Thoracic aorta (tissue), 2 donors: ENCODE results near the gene AMOTL1. TPM values are rescaled to one million over a fixed set of nuclear protein-coding genes. Genes with fewer than 3 reads are reported as not detected.

Source experiments
- ATAC-seq: fragments of 150-250 bp; one replicate; pipeline ENCODE4 v1.8.0; 2017; ENCODE audit warnings: low read depth; ENCODE audit not compliant: insufficient number of reproducible peaks, low FRiP score
- DNase-seq: peaks from one replicate; pipeline ENCODE4 v3.0.0-alpha.2; 2020; ENCODE audit warnings: low spot score
- H3K27ac ChIP-seq, 2 donors: fragments of 200-600 bp; sonication (generic); 1 replicate in 1 of 2; 2 replicates in 1 of 2; pipeline ENCODE4 v1.5.1; 2016; ENCODE audit warnings: mild to moderate bottlenecking in 2 of 2, moderate library complexity in 2 of 2
- H3K27me3 ChIP-seq: fragments of 200-600 bp; sonication (generic); replicated peaks from 2 replicates; pipeline ENCODE4 v1.6.0; 2016; ENCODE audit warnings: mild to moderate bottlenecking; ENCODE audit not compliant: insufficient read depth
- H3K36me3 ChIP-seq: fragments of 200-600 bp; sonication (generic); one replicate; pipeline ENCODE4 v1.5.1; 2016
- H3K4me1 ChIP-seq, 2 donors: fragments of 200-600 bp; sonication (generic); 1 replicate in 1 of 2; 2 replicates in 1 of 2; pipeline versions ENCODE4 v1.5.1 to v1.6.0; 2016; ENCODE audit warnings: low read depth in 2 of 2, mild to moderate bottlenecking in 1 of 2; ENCODE audit not compliant: control insufficient read depth in 1 of 2
- H3K4me3 ChIP-seq: fragments of 200-600 bp; sonication (generic); 2 replicates; pipeline ENCODE4 v1.5.1; 2016; ENCODE audit warnings: mild to moderate bottlenecking
- H3K9me3 ChIP-seq: fragments of 200-600 bp; sonication (generic); 2 replicates; pipeline ENCODE4 v1.5.1; 2016
- CTCF ChIP-seq: fragments of 200-600 bp; sonication (generic); IDR thresholded peaks from one replicate; pipeline ENCODE4 v1.5.1; 2019; ENCODE audit warnings: antibody characterized with exemption
- total RNA-seq, 2 donors: library from RNA; depleted of rRNA; stranded (reverse); fragments of >200 nt; gene quantifications; one replicate each; pipeline versions ENCODE4 v1.1.0 to v1.2.3, GENCODE V29; 2016

Gene AMOTL1
- total RNA-seq, 2 donors from 2014 or later = 64.2 to 89.5 TPM

DNA sequence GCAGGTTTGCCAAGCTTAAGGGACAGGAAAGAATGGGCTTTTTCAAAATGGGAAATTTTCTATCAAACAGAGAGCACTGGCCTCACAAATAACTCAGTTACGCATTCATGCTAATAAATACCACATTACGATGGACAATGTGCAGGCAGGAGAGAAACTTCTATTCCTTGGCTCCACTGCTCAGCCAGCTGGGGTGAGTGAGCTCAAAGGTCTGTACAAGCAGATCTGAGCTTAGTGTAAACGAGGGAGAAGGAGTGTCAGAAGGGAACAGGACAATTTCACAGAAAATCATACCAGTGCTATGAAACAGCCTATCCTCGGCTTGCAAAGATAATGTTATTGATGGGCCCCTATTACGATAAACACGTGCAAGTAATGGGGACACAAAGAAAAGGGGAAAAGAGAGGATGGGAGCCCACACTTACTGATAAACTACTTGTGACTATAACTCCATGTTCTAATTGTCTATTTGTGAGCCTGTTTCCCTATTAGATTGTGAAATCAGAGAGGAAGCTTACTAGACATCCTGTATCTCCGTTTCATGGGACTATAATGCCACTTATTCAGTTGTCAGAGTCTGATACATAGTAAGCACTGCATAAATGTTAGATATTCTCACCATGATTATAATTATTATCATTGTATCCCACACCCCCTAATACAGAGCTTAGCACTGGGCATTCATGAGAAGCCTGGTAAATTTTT, 46.3 kb downstream of the AMOTL1 start:
- TF ChIP-seq CTCF = no peak
- ATAC-seq = no peak
- Histone ChIP-seq H3K4me1 (peaks cover 3 to 30% of the 10 kb centered on the region in 2 donors), H3K36me3 (no peaks in the 10 kb centered on the region), H3K4me3 (no peak overlapping the region), H3K9me3 (no peaks in the 10 kb centered on the region), H3K27me3 (no peaks in the 10 kb centered on the region), H3K27ac (no peak overlapping the region)
- no peak for DNase-seq

GRCh38 chr11:94815705-94816344, 47.7 kb downstream of the AMOTL1 start:
- Histone ChIP-seq H3K27me3 (no peaks in the 10 kb centered on the region), H3K4me3 (no peak overlapping the region), H3K9me3 (no peaks in the 10 kb centered on the region), H3K36me3 (peaks cover 4% of the 10 kb centered on the region), H3K27ac (no peak overlapping the region), H3K4me1 (peaks cover 0 to 16% of the 10 kb centered on the region in 2 donors)
- no peak for TF ChIP-seq CTCF
- no peak for DNase-seq
- ATAC-seq = no peak

DNA sequence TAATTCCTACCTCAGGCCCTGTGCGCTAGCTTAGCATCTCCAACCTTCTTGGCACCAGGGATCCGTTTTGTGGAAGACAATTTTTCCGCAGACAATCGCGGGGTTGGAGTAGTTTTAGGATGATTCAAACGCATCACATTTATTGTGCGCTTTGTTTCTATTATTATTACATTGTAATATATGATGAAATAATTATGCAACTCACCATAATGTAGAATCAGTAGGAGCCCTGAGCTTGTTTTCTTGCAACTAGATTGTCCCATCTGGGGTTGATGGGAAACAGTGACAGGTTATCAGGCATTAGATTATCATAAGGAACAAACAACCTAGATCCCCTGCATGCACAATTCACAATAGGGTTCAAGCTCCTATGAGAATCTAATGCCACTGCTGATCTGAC, 52.3 kb downstream of the AMOTL1 start:
- ATAC-seq (no peak), DNase-seq (no peak)
- no peak overlapping the region for H3K4me3 ChIP-seq
- no peaks in the 10 kb centered on the region for H3K27me3 ChIP-seq
- H3K27ac ChIP-seq = no peak overlapping the region
- H3K4me1 ChIP-seq = peaks cover 0 to 20% of the 10 kb centered on the region in 2 donors
- H3K36me3 ChIP-seq = peaks cover 17% of the 10 kb centered on the region
- no peaks in the 10 kb centered on the region for H3K9me3 ChIP-seq
- TF ChIP-seq CTCF = no peak

- H3K36me3 ChIP-seq = peaks cover 18% of the 10 kb centered on the region
- no peak overlapping the region for H3K4me3 ChIP-seq
- ATAC-seq (no peak), DNase-seq (no peak)
- H3K27me3 ChIP-seq = no peaks in the 10 kb centered on the region
- no peak overlapping the region for H3K27ac ChIP-seq
- no peaks in the 10 kb centered on the region for H3K9me3 ChIP-seq
- H3K4me1 ChIP-seq = peaks cover 0 to 23% of the 10 kb centered on the region in 2 donors
- no peak for TF ChIP-seq CTCF
Measured at GRCh38 chr11:94821439-94821838, 53.3 kb downstream of the AMOTL1 start.

DNA sequence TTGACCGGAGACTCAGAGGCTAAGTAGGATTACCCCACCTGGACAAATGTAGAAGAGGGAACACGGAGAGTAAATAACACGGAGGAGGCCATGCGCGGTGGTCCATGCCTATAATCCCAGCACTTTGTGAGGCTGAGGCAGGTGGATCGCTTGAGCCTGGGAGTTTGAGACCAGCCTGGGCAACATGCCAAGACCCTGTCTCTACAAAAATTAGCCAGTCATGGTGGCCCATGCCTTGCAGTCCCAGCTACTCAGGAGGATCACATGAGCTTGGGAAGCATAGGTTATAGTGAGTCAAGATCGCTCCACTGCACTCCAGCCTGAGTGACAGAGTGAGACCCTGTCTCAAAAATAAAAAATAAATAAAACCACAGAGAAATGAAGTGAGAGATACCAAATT, 53.9 kb downstream of the AMOTL1 start:
- Histone ChIP-seq H3K36me3 (peaks cover 23% of the 10 kb centered on the region), H3K4me3 (no peak overlapping the region), H3K27ac (no peak overlapping the region), H3K27me3 (no peaks in the 10 kb centered on the region), H3K9me3 (no peaks in the 10 kb centered on the region), H3K4me1 (peaks cover 0 to 20% of the 10 kb centered on the region in 2 donors)
- DNase-seq (no peak), ATAC-seq (no peak)
- no peak for TF ChIP-seq CTCF
